Heart left ventricle (tissue), 13 donors: ENCODE results near the gene TMEM229B.

Experiments used
- POLR2A ChIP-seq, 2 donors: fragments of 450-650 bp; IDR thresholded peaks; one replicate each; pipeline ENCODE4 v1.6.1; 2017; ENCODE audit warnings: antibody characterized with exemption in 2 of 2, mild to moderate bottlenecking in 2 of 2, moderate library complexity in 2 of 2
- TF ChIP-seq, protein P1 (sequence below), 12 donors: fragments of 200-600 bp; sonication (generic) in 4 of 12; IDR thresholded peaks; one replicate each; pipeline versions ENCODE4 v1.5.0 to v1.8.0; 2018 to 2022; ENCODE audit warnings: antibody characterized with exemption in 12 of 12, mild to moderate bottlenecking in 5 of 12
- donor health status: ischemic (EF 13 %, LVEDD 7.1; RV severe dilation, severe dysfunction).
- donor health status: DM: no; HTN: yes; CAD: no.
- donor health status: DM: no; HTN: no; CAD: no.
- donor health status: ischemic (EF 25% LVEDD 6.9; RV normal size, moderate dysfunction).
- donor health status: ischemic (EF 25% LVEDD 5.7; RV mildly dilated, moderate dysfunction).
- donor health status: ischemic (EF 35%, LVEDD 5.7; RV mildly dilated, moderate dysfunction).
- donor health status: nonischemic (EF 11% LVEDD 7.7; RV severe dilation, severe dysfunction).
- donor health status: DM: yes; HTN: yes; CAD: no.
- donor health status: PGD.
- donor health status: ischemic (EF 29% LVEDD 5.4; RV normal size, mild dysfunction).
- donor health status: nonischemic (EF 23%, LVEDD 6.1; RV moderate dilation, normal function).

- TF ChIP-seq, protein P1, sequence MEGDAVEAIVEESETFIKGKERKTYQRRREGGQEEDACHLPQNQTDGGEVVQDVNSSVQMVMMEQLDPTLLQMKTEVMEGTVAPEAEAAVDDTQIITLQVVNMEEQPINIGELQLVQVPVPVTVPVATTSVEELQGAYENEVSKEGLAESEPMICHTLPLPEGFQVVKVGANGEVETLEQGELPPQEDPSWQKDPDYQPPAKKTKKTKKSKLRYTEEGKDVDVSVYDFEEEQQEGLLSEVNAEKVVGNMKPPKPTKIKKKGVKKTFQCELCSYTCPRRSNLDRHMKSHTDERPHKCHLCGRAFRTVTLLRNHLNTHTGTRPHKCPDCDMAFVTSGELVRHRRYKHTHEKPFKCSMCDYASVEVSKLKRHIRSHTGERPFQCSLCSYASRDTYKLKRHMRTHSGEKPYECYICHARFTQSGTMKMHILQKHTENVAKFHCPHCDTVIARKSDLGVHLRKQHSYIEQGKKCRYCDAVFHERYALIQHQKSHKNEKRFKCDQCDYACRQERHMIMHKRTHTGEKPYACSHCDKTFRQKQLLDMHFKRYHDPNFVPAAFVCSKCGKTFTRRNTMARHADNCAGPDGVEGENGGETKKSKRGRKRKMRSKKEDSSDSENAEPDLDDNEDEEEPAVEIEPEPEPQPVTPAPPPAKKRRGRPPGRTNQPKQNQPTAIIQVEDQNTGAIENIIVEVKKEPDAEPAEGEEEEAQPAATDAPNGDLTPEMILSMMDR (IDR thresholded peaks at IDR 0.05) = no peak
- no peak for TF ChIP-seq POLR2A (IDR thresholded peaks at IDR 0.05)
Observed at GRCh38 chr14:67464377-67464776, 24.1 kb downstream of the TMEM229B start.
